HUES6 (cell line): ENCODE data around the gene HELZ2.

Experiments used
- H3K27ac ChIP-seq: 2 replicates; pipeline ENCODE4 v1.7.0; 2013; ENCODE audit warnings: low read depth, mild to moderate bottlenecking, low read length, inconsistent platforms
- H3K27me3 ChIP-seq: 2 replicates; pipeline ENCODE4 v1.6.1; 2013; ENCODE audit warnings: low read length; ENCODE audit not compliant: control insufficient read depth, insufficient read depth
- H3K36me3 ChIP-seq: 2 replicates; pipeline ENCODE4 v1.6.1; 2013; ENCODE audit warnings: low read length; ENCODE audit not compliant: control insufficient read depth, insufficient read depth
- H3K4me1 ChIP-seq: 2 replicates; pipeline ENCODE4 v1.6.1; 2013; ENCODE audit warnings: low read length; ENCODE audit not compliant: control insufficient read depth, insufficient read depth
- H3K4me3 ChIP-seq: 2 replicates; pipeline ENCODE4 v1.5.1; 2013; ENCODE audit warnings: low read depth, low read length
- H3K9ac ChIP-seq: one replicate; pipeline ENCODE4 v1.6.1; 2013; ENCODE audit warnings: mild to moderate bottlenecking, low read length
- H3K9me3 ChIP-seq: 2 replicates; pipeline ENCODE4 v1.6.1; 2013; ENCODE audit warnings: low read depth, low read length; ENCODE audit not compliant: control insufficient read depth, insufficient read depth

HELZ2 gene

GRCh38 chr20:63587256-63587655 lies 13.2 kb upstream of the HELZ2 start:
- Histone ChIP-seq H3K36me3 (peaks cover 38% of the 10 kb centered on the region), H3K9ac (no peak overlapping the region), H3K9me3 (no peaks in the 10 kb centered on the region), H3K4me3 (no peak overlapping the region), H3K27ac (no peak overlapping the region), H3K27me3 (no peaks in the 10 kb centered on the region), H3K4me1 (peaks cover 6% of the 10 kb centered on the region; the same call in 1 of the 2 replicates)

- H3K36me3 ChIP-seq = peaks cover 33% of the 10 kb centered on the region
- peaks cover 6% of the 10 kb centered on the region; the same call in 1 of the 2 replicates for H3K4me1 ChIP-seq
- H3K27me3 ChIP-seq = no peaks in the 10 kb centered on the region
- no peak overlapping the region for H3K9ac ChIP-seq
- no peak overlapping the region for H3K27ac ChIP-seq
- H3K9me3 ChIP-seq = no peaks in the 10 kb centered on the region
- H3K4me3 ChIP-seq = no peak overlapping the region
Measured at GRCh38 chr20:63586797-63587196, 12.8 kb upstream of the HELZ2 start.

GRCh38 chr20:63585616-63586565 lies 11.9 kb upstream of the HELZ2 start:
- H3K27me3 ChIP-seq = no peaks in the 10 kb centered on the region
- H3K4me3 ChIP-seq = no peak overlapping the region
- no peak overlapping the region for H3K27ac ChIP-seq
- peaks cover 27% of the 10 kb centered on the region for H3K36me3 ChIP-seq
- H3K9me3 ChIP-seq = no peaks in the 10 kb centered on the region
- peaks cover 6% of the 10 kb centered on the region; the same call in 1 of the 2 replicates for H3K4me1 ChIP-seq
- no peak overlapping the region for H3K9ac ChIP-seq

- Histone ChIP-seq H3K9me3 (no peaks in the 10 kb centered on the region), H3K27ac (no peak overlapping the region), H3K4me3 (no peak overlapping the region), H3K27me3 (no peaks in the 10 kb centered on the region), H3K4me1 (no peaks in the 10 kb centered on the region; the same call in 1 of the 2 replicates), H3K36me3 (no peaks in the 10 kb centered on the region), H3K9ac (no peak overlapping the region)
Measured at GRCh38 chr20:63582382-63583063, 8.5 kb upstream of the HELZ2 start.

GRCh38 chr20:63580796-63581461 lies 6.9 kb upstream of the HELZ2 start:
- H3K27me3 ChIP-seq = no peaks in the 10 kb centered on the region
- no peaks in the 10 kb centered on the region for H3K9me3 ChIP-seq
- no peak overlapping the region for H3K27ac ChIP-seq
- H3K36me3 ChIP-seq = no peaks in the 10 kb centered on the region
- no peaks in the 10 kb centered on the region; the same call in 1 of the 2 replicates for H3K4me1 ChIP-seq
- H3K4me3 ChIP-seq = no peak overlapping the region
- no peak overlapping the region for H3K9ac ChIP-seq

GRCh38 chr20:63579017-63579694 lies 5.1 kb upstream of the HELZ2 start:
- Histone ChIP-seq H3K4me3 (no peak overlapping the region), H3K9me3 (no peaks in the 10 kb centered on the region), H3K36me3 (no peaks in the 10 kb centered on the region), H3K27me3 (no peaks in the 10 kb centered on the region), H3K9ac (no peak overlapping the region), H3K27ac (no peak overlapping the region), H3K4me1 (peaks cover 5% of the 10 kb centered on the region)

- peaks cover 5% of the 10 kb centered on the region for H3K4me1 ChIP-seq
- no peak overlapping the region for H3K9ac ChIP-seq
- no peaks in the 10 kb centered on the region for H3K9me3 ChIP-seq
- no peaks in the 10 kb centered on the region for H3K27me3 ChIP-seq
- no peak overlapping the region for H3K27ac ChIP-seq
- H3K4me3 ChIP-seq = no peak overlapping the region
- no peaks in the 10 kb centered on the region for H3K36me3 ChIP-seq
Measured at GRCh38 chr20:63578224-63579016, 4.4 kb upstream of the HELZ2 start.

- Histone ChIP-seq H3K36me3 (no peaks in the 10 kb centered on the region), H3K9me3 (no peaks in the 10 kb centered on the region), H3K9ac (no peak overlapping the region), H3K4me3 (no peak overlapping the region), H3K27ac (no peak overlapping the region), H3K4me1 (peaks cover 5% of the 10 kb centered on the region), H3K27me3 (no peaks in the 10 kb centered on the region)
Measured at GRCh38 chr20:63577317-63577894, 3.4 kb upstream of the HELZ2 start.

- H3K4me1 ChIP-seq = peaks cover 5% of the 10 kb centered on the region
- H3K9ac ChIP-seq = no peak overlapping the region
- no peaks in the 10 kb centered on the region for H3K27me3 ChIP-seq
- H3K27ac ChIP-seq = no peak overlapping the region
- H3K9me3 ChIP-seq = no peaks in the 10 kb centered on the region
- H3K36me3 ChIP-seq = no peaks in the 10 kb centered on the region
- no peak overlapping the region for H3K4me3 ChIP-seq
Measured at GRCh38 chr20:63576311-63576710, 2.3 kb upstream of the HELZ2 start.
